ENCODE results near the gene YEATS2.

DNA sequence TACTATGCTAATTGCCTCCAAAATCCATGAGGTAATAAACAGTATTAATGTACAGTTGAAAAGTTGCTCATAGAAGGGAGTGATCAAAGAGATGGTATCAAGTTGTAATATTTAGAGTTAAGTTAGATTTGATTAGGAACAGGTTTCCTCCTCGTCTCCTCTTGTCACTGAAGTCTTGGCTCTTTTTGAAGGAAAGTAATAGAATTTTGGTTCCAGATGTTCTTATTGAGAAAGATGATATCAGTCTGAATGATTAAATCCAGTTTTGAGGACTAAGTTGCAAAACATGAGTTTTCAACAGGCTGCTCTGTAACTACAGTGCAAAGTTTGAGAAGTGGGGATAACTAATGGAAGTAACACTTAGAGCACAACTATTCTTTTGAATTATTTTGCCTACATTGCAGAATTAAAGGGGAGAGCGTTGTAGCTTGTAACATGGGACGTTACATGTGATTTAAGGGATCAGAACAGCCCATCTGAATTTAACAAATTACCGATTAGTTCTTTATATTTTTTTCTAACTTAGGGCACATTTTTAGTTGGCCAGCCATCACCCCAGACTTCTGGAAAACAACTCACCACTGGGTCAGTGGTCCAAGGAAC is 79.5 kb downstream of the YEATS2 start:
- TF ChIP-seq POLR2A (IDR thresholded peaks at IDR 0.05; ENCODE audit: low read length) (no peak), GATA1 (IDR thresholded peaks at IDR 0.05; ENCODE audit: low read depth, low read length) (no peak)
